Mucosa of descending colon (tissue), 3 donors: ENCODE results near the gene ZFAND2A. TPM values are rescaled to one million over a fixed set of nuclear protein-coding genes. Genes with fewer than 3 reads are reported as not detected.
"Not testable (repeated sequence)": the region's sequence is repeated elsewhere in the genome, so short reads cannot be mapped to it uniquely, and the experiment has no call there.

ENCODE experiments used
- ATAC-seq: fragments of 200-7000 bp; cut with Tn5 transposase; one replicate; pipeline ENCODE4 v1.9.1; 2020; ENCODE audit warnings: mild to moderate bottlenecking, moderate library complexity
- DNase-seq, 3 donors: peaks; one replicate each; pipeline ENCODE4 v3.0.0-alpha.2; 2020
- H3K36me3 ChIP-seq: fragments of 200-600 bp; one replicate; pipeline ENCODE4 v1.8.0; 2021; ENCODE audit warnings: low read depth, mild to moderate bottlenecking
- H3K4me1 ChIP-seq: fragments of 200-600 bp; one replicate; pipeline ENCODE4 v1.8.0; 2021; ENCODE audit warnings: low read depth, mild to moderate bottlenecking
- H3K4me3 ChIP-seq: fragments of 200-600 bp; one replicate; pipeline ENCODE4 v1.8.0; 2021; ENCODE audit warnings: mild to moderate bottlenecking
- H3K9me3 ChIP-seq: fragments of 200-600 bp; one replicate; pipeline ENCODE4 v1.8.0; 2021; ENCODE audit warnings: mild to moderate bottlenecking
- intact Hi-C, 2 donors: fragments of 100-400 bp; cut with DNase I in 1 of 2; cut with micrococcal nuclease in 1 of 2; formaldehyde crosslinking; loops; one replicate each; pipeline versions ENCODE4 v1.11.0 to v1.11.1; 2022; cut with DNase I, micrococcal nuclease
- total RNA-seq, 3 donors: library from RNA; stranded (reverse); fragmentation: NEBNext Ultra II Directional in 2 of 3; extraction: Animal tissue kit (Norgen Biotek cat#: 25700) in 2 of 3; gene quantifications; one replicate each; pipeline versions ENCODE4 v1.2.1 to v1.2.4, GENCODE V29; 2021 to 2023
- TF ChIP-seq, protein P1 (sequence below): fragments of 200-600 bp; IDR thresholded peaks from one replicate; pipeline ENCODE4 v1.8.0; 2022; ENCODE audit warnings: antibody characterized with exemption, mild to moderate bottlenecking
- donor health status: DM: no; HTN: no; CAD: no; lungs with moderate emphysema.
- donor health status: DM: no; HTN: no; CAD: no.
- donor health status: DM: no; HTN: yes; CAD: no.

Gene ZFAND2A
- total RNA-seq, 3 donors from 2014 or later: 39.3 to 49.9 (median 45.3) TPM

GRCh38 chr7:1149351-1149794, 10.6 kb downstream of the ZFAND2A start:
- no peaks in the 10 kb centered on the region for H3K9me3 ChIP-seq
- no peak overlapping the region for H3K4me3 ChIP-seq
- peaks cover 19% of the 10 kb centered on the region for H3K36me3 ChIP-seq
- DNase-seq (peak in 1 of 3 donors; percentile 37), ATAC-seq (no peak)
- intact Hi-C loops: no loop called here
- H3K4me1 ChIP-seq: no peaks in the 10 kb centered on the region
- TF ChIP-seq, protein P1, sequence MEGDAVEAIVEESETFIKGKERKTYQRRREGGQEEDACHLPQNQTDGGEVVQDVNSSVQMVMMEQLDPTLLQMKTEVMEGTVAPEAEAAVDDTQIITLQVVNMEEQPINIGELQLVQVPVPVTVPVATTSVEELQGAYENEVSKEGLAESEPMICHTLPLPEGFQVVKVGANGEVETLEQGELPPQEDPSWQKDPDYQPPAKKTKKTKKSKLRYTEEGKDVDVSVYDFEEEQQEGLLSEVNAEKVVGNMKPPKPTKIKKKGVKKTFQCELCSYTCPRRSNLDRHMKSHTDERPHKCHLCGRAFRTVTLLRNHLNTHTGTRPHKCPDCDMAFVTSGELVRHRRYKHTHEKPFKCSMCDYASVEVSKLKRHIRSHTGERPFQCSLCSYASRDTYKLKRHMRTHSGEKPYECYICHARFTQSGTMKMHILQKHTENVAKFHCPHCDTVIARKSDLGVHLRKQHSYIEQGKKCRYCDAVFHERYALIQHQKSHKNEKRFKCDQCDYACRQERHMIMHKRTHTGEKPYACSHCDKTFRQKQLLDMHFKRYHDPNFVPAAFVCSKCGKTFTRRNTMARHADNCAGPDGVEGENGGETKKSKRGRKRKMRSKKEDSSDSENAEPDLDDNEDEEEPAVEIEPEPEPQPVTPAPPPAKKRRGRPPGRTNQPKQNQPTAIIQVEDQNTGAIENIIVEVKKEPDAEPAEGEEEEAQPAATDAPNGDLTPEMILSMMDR: no peak

DNA sequence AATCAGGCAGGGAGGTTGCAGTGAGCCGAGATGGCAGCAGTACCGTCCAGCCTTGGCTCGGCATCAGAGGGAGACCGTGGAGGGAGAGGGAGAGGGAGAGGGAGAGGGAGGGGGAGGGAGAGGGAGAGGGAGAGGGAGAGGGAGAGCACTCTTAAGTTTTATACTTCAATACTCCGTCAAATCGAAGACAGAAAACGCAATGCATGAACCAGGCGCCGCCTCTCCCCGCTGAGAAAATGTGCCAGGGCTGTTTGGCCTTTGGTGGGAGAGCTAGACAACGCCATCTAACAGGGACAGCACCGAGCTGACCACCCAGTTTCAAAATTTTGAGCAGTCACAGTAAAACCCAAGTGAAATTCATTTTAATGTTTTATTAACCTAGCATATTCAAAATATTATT, 12.1 kb downstream of the ZFAND2A start:
- H3K36me3 ChIP-seq: peaks cover 11% of the 10 kb centered on the region
- intact Hi-C loops, H3K9me3 ChIP-seq, ATAC-seq, H3K4me1 ChIP-seq, H3K4me3 ChIP-seq: not testable (repeated sequence)
- DNase-seq: peak in 1 of 3 donors; percentile 17

DNA sequence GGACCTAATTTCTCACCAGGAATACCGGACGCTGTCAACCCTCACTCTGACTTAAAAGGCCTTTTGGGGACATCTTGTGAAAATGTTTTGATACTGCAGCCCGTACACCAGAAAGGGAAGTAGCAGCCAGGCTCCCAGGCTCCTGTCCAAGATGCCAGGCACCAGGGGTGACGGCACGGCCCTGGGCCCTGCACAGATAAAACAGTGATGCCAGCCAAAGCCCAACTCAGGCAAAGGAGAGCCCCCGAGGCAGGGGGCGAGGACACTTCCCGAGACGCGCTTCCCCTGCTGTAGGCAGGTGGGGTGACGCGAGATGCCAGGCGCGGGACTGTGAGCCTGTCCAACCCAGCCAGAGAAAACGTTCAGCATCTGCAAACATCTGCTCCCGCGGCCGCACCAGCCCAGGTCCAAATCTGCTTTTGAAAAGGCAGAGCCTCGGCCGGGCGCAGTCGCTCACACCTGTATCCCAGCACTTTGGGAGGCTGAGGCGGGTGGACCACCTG, 15.7 kb downstream of the ZFAND2A start:
- intact Hi-C loops: no loop called here
- TF ChIP-seq, protein P1: no peak
- peak in 1 of 3 donors; percentile 39 for DNase-seq
- Histone ChIP-seq H3K36me3 (no peaks in the 10 kb centered on the region), H3K4me1 (no peaks in the 10 kb centered on the region), H3K9me3 (no peaks in the 10 kb centered on the region), H3K4me3 (no peak overlapping the region)
- ATAC-seq: peak; percentile 61

- intact Hi-C loops, H3K4me1 ChIP-seq, ATAC-seq, H3K4me3 ChIP-seq, H3K36me3 ChIP-seq, H3K9me3 ChIP-seq: not testable (repeated sequence)
- DNase-seq: peak in 1 of 3 donors; percentile 2
Observed at GRCh38 chr7:1143031-1143430, 17.0 kb downstream of the ZFAND2A start.

DNA sequence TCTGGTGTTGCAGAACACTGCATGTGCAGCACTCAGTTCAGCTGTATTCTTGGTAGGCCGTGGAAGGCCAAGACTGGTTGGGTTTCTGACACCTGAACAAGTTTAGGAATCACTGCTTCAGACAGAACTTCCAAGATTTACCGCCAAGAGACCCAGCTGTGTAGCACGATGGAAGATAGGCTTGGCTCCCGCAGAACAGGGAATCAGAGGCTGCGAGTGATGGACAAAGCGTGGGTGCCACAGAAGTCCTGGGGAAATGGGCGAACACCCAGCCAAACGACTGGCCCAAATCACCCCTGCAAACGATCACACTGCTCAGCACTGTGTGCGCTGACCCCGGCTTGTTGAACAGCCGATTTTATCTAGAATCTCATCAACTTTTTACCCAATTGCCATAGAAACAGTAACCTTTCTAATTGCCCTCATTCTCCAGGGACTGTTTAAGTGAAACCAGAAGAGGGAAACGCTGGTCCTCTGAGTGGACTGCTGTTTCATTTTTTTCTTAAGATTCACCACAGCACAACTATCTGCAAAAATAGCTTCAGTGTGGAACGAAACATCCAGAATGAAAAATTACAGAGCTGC, 17.9 kb downstream of the ZFAND2A start:
- DNase-seq (peak in 1 of 3 donors; percentile 26), ATAC-seq (no peak)
- intact Hi-C loops: no loop called here
- no peaks in the 10 kb centered on the region for H3K36me3 ChIP-seq
- H3K9me3 ChIP-seq: no peaks in the 10 kb centered on the region
- H3K4me1 ChIP-seq: peaks cover 6% of the 10 kb centered on the region
- no peak overlapping the region for H3K4me3 ChIP-seq
- TF ChIP-seq, protein P1: no peak

GRCh38 chr7:1141651-1142050, 18.3 kb downstream of the ZFAND2A start:
- TF ChIP-seq, protein P1: no peak
- ATAC-seq (no peak), DNase-seq (no peak)
- H3K36me3 ChIP-seq: no peaks in the 10 kb centered on the region
- H3K9me3 ChIP-seq: no peaks in the 10 kb centered on the region
- H3K4me3 ChIP-seq: no peak overlapping the region
- intact Hi-C loops: no loop called here
- H3K4me1 ChIP-seq: peaks cover 9% of the 10 kb centered on the region
